Measurements from ENCODE around the gene DAPK3.
"Not testable (repeated sequence)": the region's sequence is repeated elsewhere in the genome, so short reads cannot be mapped to it uniquely, and the experiment has no call there.

DAPK3 gene

GRCh38 chr19:4015705-4016402, 45.0 kb upstream of the DAPK3 start:
- no peak overlapping the region for H3K4me3 ChIP-seq (ENCODE audit: low read length)
- DNase-seq (ENCODE audit: low read depth): no peak
- TF ChIP-seq, protein P1, sequence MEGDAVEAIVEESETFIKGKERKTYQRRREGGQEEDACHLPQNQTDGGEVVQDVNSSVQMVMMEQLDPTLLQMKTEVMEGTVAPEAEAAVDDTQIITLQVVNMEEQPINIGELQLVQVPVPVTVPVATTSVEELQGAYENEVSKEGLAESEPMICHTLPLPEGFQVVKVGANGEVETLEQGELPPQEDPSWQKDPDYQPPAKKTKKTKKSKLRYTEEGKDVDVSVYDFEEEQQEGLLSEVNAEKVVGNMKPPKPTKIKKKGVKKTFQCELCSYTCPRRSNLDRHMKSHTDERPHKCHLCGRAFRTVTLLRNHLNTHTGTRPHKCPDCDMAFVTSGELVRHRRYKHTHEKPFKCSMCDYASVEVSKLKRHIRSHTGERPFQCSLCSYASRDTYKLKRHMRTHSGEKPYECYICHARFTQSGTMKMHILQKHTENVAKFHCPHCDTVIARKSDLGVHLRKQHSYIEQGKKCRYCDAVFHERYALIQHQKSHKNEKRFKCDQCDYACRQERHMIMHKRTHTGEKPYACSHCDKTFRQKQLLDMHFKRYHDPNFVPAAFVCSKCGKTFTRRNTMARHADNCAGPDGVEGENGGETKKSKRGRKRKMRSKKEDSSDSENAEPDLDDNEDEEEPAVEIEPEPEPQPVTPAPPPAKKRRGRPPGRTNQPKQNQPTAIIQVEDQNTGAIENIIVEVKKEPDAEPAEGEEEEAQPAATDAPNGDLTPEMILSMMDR (IDR thresholded peaks at IDR 0.05; ENCODE audit: insufficient read depth, low read depth, low read length, missing control alignments): no peak

DNA sequence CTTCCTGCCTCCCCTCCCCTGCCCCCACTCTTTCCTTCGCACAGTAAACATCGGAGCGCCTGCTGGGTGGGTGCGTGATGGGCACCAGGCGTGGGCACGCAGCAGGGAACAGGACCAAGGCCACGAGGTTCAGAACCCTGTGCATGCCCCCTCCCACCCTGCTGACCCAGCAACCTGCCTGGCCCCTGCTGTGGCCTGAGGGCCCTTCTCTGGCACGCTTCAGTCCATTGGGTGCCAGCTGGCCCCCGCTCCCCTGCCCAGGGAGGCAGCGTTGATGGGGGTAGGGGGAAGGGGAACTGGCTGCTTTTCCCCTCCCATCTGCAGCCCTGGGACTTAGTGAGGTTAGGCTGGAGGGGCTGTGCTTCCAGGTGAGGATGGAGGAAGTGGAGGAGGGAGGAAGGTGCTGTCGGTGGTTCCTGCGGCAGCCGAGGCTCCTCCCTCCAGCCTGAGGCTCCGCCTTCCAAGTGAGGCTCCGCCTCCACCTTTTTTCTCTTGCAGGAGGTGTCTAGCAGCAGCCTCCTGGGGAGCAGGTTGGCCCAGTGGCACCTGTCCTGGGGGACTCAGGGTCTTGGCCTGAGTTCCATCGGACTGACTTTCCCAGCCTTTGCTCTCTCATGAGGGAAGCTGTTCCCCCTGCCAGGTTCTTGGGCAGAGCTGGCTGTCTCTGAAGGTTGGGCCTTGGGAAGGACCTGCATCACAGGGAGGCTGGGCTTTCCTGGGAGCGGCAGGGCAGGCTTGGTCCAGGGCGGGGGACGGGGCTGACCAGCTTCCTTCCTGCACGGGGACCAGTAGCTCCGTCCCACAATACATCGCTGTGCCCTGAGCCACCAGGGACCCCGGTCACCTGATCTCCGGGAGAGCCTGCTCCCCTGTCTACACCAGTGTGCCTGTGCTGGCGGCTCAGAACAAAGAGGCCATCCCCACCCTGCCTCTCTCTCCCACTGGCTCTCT, 43.9 kb upstream of the DAPK3 start:
- TF ChIP-seq, protein P1 (IDR thresholded peaks at IDR 0.05; ENCODE audit: insufficient read depth, low read depth, low read length, missing control alignments): no peak
- no peak overlapping the region for H3K4me3 ChIP-seq (ENCODE audit: low read length)
- peak; percentile 25 for DNase-seq (ENCODE audit: low read depth)

DNA sequence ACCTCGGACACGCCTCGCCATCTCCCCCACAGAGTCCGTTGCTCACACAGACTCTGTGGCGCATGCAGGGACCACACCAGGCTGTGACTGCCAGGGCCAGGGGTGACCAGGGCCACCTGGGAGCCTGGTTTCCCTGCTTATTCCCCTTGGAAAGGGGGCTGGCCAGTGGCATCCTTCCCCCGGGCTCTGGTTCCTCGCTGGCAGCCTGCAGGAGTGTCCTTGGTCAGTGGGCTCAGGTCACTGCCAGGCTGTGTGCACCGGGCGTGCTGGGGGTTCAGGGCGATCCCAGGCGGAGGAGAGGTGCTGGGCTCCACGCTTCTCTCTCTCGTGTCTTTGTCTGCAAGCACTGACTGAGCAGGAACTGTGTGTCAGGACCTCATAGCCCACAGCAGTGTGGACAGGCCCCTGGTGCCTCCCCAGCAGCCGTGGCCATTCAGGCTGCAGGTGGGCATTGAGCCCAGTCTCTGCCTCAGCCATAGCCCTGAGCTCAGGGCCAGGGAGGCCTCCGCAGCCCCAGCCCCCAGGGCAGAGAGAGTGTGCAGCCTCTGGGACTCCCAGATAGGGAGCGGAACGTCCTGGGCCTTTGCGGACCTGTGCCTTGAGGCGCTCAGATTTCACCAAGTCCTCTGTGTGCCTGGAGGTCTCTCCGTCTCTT, 43.1 kb upstream of the DAPK3 start:
- TF ChIP-seq, protein P1 (IDR thresholded peaks at IDR 0.05; ENCODE audit: insufficient read depth, low read depth, low read length, missing control alignments): no peak
- H3K4me3 ChIP-seq (ENCODE audit: low read length): no peak overlapping the region
- no peak for DNase-seq (ENCODE audit: low read depth)

DNA sequence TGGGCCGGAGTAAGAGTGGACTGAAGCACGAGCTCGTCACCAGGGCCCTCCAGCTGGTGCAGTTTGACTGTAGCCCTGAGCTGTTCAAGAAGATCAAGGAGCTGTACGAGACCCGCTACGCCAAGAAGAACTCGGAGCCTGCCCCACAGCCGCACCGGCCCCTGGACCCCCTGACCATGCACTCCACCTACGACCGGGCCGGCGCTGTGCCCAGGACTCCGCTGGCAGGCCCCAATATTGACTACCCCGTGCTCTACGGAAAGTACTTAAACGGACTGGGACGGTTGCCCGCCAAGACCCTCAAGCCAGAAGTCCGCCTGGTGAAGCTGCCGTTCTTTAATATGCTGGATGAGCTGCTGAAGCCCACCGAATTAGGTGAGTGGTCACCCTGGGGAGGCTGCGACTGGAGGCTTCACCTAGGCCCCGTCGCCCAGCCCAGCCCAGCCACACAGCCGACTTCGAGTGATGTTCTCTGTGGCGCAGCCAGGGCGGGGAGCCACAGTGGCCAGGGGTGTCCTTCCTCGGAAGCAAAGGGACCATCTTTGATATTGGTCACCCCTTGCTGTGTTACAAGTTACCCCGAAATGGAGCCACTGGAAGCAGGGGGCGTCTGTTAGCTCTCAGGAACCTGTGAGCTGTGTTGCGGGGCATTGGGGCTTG, 42.2 kb upstream of the DAPK3 start:
- H3K4me3 ChIP-seq (ENCODE audit: low read length): no peak overlapping the region
- DNase-seq (ENCODE audit: low read depth): no peak
- TF ChIP-seq, protein P1 (IDR thresholded peaks at IDR 0.05; ENCODE audit: insufficient read depth, low read depth, low read length, missing control alignments): no peak

DNA sequence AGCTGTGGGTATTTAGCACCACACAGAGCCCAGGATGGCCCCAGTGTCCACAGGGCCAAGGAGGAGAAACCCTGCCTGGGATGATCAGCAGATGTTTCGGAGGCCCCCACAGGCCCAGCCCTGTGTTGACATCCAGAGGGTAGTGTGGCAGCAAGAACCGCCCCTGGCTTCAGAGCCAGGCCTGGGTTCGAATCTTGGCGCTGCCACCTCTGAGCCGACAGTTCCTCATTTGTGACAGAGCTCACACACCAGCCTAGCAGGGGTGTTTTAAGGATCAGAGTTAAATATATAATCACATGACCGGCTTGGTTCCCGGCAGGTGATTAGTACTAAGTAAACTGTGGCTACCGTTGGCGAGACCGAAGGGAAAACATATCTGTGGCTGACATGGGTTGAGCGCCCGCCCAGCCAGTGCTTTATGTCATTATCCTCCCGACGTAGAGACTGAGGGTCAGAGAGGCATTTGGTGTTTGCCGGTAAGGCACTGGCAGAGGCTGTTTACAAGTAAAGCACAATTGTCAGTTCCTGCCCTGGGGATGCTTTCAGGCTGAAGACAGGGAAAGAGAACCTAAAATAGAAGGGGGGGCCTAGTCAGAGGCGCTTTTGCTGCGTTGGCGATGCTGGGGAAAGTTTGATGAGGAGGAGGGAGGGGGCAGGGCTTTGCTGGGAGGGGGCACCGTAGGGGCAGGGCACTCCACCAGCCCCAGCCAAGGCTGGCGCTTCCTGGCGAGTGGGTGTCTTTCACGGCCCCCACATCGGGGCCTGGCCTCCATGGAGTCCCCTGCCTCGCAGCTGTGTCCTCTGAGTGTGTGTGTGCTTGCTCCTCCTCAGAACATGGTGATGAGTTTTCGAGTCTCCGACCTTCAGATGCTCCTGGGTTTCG, 41.4 kb upstream of the DAPK3 start:
- DNase-seq (ENCODE audit: low read depth): no peak
- no peak overlapping the region for H3K4me3 ChIP-seq (ENCODE audit: low read length)
- TF ChIP-seq, protein P1 (IDR thresholded peaks at IDR 0.05; ENCODE audit: insufficient read depth, low read depth, low read length, missing control alignments): no peak

DNA sequence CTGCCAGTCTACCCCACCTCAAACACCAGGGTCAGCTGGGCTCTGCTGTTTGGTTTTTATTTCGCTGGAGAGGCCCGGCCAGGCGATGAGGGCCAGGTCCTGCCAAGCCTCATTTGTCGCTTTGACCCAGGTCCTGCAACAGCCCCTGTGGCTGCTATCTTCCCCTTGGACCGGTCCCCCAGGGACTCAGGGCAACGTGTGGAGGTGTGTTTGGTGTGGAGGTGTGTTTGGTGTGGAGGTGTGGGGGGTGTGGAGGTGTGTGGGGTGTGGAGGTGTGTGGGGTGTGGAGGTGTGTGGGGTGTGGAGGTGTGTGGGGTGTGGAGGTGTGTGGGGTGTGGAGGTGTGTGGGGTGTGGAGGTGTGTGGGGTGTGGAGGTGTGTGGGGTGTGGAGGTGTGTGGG, 40.5 kb upstream of the DAPK3 start:
- not testable (repeated sequence) for H3K4me3 ChIP-seq (ENCODE audit: low read length); DNase-seq (ENCODE audit: low read depth)
